GM19397 (cell line): ENCODE measurements around the gene NFATC4.
A peak's percentile ranks its signal among the peaks of the same experiment; 100 is the strongest.
"Not testable (repeated sequence)": the region's sequence is repeated elsewhere in the genome, so short reads cannot be mapped to it uniquely, and the experiment has no call there.

Source experiments
- ATAC-seq: cut with Tn5 transposase; IDR thresholded peaks from one replicate; pipeline ENCODE4 v1.9.1; 2021; ENCODE audit warnings: mild to moderate bottlenecking, moderate library complexity; ENCODE audit not compliant: unreplicated experiment

The NFATC4 gene

DNA sequence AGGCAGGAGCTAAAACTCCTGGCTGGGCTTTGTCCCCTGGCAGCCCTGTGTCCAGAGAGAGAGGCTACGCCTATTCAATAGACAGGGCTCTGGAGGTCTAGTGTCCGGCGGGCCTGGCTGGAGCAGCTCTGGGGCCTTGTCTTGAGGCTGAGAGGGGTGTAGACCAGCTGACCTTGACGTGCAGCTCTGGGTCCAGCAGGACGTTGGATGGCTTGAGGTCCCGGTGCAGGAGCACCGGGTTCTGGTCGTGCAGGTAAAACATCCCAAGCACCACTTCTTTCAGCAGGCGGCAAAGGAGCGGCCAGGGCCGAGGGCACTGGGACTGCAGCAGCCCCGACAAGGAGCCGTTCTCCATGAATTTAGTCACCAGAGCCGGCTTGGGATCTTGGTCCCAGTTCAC is 29.1 kb upstream of the NFATC4 start:
- ATAC-seq, result no peak

DNA sequence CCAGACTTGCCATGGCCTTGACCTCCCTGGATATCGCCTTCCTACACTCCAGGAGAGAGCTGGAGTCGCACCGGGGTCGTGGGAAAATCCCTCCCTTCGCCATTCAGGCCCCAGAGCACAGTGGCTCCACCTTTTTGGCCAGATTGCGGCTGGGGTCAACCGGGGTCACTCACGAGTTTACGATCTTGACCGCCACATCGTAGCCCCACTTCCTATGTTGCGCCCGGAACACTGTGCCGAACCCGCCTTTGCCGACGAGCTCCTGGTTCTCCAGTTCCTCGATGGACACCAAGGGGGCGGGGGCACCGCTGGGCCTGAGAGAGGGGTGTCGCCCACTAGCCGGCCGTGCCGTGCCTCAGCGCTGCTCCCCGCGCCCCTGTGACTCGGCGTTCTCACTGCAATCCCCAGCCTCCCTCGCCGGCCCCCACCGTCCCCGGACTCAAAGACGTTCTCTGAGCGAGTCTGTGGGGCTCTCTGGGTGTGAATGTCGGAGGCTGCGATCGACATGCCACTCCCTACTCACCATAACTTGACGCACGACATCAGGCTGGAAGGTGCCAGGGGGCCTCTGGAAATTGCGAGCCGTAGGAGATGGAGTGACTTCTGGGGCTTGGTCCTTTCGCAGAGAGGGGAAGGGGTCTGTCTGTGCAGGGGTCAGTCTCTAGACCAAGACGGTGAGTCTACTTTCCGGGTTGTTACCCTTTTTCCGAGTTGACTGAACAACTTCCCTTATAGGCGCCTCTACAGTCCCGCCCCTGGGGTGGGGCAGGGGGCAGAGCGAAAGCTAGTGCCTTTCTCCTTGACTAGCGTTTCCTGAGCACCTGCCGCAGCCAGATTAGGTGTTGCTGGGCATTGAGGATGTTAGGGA is 28.5 kb upstream of the NFATC4 start, which contains the start of gene RIPK3:
Gene RIPK3 (minus strand): TSS at position 708 of the 868 bp plus-strand sequence. CDS start 165 bp downstream, at position 543.
- ATAC-seq, result peak; percentile 84

DNA sequence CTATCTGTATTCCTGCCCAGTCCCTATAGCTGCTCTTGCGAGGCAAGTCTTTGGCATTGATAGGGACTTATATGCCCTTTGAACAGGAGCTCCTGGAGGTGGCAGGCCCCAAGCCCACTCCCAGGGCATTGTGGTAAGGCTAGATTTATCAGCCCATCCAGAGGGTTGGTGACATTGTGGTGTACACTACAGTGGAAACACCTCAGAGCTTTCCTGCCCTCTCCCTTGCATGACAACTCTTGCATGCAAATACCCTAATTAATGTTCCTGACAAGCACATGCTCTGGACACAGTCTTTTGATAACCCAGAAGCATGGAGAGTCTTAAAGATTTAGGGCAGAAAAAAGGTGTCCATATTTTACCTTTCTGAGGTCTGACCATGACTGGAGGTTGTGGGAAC is 27.4 kb upstream of the NFATC4 start:
- no peak for ATAC-seq

DNA sequence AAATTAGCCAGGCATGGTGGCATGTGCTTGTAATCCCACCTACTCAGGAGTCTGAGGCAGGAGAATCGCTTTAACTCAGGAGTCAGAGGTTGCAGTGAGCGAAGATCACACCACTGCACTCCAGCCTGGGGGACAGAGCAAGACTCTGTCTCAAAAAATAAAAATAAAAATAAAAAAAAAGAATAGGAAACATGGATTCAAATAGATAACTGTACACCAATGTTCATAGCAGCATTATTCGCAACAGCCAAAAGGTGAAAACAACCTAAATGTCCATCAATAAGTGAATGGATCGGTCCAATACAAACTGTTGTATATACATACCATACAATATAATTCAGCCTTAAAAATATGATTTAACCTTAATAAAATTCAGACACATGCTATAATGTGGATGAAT is 25.1 kb upstream of the NFATC4 start:
- no peak for ATAC-seq

DNA sequence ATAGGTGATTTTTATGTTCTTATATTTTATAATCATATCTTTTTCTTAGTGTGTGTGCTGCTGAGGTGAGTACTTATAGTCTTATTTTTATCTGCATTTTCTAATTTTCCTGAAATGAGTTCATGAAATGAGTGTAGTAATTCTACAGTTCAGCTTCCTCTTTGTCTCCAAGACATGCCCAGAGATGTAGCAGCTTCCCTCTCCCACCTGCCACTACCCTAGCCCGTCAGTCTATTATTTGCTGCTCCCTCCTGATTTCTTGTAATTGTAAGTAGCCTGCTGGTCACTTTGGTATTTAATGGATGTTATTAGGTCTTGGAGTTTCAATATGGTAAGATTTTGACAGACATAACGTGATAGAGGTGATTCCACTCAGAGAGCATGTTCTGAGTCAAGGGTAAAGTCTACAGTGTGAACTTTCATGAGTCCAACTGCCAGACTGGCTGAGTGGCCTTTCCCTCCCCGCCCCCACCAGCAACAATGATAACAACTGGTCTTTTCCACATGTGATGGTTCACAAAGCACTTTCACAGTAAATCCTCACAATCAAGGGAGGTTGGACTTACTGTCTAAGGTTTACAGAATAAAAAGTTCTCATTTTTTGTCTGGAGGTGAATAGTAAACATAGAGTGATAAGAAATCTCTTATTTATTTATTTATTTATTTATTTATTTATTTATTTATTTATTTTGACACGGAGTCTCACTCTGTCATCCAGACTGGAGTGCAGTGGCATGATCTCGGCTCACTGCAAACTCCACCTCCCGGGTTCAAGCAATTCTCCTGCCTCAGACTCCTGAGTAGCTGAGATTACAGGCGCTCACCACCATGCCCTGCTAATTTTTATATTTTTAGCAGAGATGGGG is 24.0 kb upstream of the NFATC4 start:
- no peak for ATAC-seq

DNA sequence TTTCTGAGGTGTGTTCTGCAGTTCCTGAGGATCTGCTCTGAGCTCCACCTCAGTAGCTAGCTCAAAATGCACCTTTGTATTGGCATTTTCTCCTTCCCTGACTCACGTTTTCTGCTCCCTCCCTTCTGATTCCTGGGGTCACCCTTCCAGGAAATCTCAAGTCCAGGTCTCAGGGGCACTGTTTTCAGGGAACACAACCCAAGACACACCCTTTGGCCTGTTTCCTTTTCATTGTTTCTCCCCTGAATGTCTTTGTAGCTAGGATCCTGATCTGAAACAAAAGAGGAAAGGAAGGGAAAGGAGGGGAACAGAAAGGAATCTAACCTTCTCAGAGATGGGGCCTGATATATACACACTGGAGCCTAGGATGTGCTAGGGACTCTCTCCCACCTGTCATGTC is 20.9 kb upstream of the NFATC4 start:
- ATAC-seq, result no peak

DNA sequence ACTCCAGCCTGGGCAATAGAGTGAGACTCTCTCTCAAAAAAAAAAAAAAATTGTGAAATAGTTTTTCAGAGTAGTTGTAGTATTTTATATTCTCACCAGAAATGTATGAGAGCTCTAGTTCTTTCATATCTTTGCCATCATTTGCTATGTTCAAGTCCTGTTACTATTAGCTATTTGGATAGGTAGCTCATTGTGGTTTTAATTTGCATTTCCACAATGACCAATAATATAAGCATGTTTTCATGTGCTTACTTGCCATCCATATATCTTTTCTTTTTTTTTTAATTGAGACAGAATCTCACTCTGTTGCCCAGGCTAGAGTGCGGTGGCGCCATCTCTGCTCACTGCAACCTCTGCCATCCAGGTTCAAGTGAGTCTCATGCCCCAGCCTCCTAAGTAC is 19.8 kb upstream of the NFATC4 start:
- ATAC-seq, result no peak

DNA sequence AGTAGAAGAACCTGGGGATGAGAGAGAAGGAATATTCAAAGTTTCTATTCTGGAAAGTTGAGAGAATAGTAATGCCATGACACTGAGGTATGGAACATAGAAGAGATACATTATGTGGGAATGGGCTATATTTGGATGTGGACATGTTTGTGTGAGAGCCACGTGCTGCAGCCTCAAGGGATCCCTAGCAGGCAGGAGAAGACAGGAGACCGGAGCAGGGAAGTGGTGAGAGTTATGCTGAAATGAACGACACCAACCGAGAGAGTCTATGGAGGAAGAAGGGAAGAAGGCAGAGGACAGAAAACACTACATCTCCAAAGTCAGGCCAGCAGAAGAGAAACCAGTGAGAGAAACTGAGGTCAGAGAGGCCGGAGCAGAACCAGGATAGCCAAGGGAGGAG is 18.2 kb upstream of the NFATC4 start:
- no peak for ATAC-seq

DNA sequence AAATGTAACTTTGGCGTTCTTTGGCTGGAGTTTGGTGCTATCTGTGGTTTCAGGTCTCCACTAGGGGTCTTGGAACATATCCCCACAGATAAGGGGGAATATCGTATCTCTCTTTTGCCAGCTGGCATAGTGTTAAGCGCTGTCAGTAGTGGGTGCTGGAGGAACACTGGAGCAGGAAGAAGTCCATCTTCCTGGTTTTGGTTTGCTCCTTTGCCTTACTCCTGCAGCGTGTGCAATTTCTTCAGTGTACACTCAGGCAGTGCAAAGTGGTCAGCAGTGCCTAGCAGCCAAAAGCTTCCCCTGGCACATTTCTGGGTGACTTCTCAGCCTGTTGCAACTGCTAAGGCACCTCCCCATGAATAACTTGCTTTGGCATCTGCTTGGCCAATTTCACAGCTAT is 16.5 kb upstream of the NFATC4 start:
- ATAC-seq, result no peak

DNA sequence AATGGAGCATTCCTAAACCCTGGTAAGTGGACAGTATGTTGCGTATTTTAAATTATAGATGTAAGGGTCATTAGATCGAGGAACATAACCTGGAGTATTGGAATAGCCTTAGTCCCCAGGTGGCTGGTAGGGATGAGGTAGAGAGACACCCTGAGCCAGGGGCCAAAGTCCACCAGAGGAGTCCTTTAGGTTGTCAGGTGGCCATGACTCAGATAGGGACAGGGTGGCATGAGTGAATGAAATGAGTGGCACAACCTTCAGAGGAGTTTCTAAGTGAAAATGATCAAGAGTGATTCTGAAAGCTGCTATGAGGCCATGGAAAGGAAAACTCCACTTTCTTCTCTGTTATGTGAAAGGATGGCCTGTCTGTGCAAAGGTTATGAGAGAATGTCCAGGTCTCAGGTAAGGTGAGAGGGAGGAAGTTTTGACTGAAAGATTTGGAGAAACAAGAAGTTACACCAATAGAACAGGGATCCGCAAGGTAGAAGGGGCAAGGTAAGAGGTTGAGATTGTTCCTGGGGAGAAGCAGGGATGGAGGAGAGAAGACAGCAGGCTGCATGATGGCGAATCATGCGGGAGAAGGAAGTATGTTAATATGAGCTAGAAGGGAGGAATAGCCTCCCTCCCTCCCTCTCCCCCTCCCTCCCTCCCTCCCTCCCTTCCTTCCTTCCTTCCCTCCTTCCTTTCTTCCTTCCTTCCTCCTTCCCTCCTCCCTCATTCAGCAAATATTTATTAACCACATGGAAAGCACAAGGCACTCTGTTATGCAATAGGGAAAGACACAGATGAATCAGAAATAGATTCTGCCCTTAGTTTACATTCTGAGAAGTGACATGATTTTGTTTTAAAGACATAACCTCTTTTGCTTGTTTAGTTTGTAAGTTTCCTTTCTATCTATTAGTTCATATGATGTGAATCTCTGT is 14.2 kb upstream of the NFATC4 start:
- no peak for ATAC-seq

DNA sequence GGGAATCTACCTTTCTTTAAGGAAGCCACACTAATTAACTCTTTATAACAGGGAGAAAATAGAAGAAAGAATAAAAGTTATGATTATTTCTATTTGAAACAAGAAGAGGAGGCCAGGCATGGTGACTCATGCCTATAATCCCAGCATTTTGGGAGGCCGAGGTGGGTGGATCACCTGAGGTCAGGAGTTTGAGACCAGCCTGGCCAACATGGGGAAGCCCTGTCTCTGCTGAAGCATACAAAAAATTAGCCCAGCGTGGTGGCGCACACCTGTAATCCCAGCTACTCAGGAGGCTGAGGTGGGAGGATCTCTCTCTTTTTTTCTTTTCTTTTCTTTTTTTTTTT is 13.5 kb upstream of the NFATC4 start:
- not testable (repeated sequence) for ATAC-seq

DNA sequence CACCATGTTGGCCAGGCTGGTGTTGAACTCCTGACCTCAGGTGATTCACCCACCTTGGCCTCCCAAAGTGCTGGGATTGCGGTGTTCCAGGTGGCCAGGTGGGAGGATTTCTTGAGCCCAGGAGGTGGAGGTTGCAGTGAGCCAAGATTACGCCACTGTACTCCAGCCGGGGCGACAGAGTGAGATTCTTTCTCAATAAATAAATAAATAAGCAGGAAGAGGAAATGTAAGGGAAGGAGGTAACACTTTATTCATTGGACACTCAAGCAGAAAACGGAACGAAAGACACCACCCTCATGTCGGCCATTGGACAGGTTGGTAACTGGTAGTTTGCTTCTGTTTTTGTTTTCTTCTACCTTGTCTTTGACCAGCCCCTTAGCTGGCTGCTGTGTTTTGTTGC is 13.0 kb upstream of the NFATC4 start:
- no peak for ATAC-seq

DNA sequence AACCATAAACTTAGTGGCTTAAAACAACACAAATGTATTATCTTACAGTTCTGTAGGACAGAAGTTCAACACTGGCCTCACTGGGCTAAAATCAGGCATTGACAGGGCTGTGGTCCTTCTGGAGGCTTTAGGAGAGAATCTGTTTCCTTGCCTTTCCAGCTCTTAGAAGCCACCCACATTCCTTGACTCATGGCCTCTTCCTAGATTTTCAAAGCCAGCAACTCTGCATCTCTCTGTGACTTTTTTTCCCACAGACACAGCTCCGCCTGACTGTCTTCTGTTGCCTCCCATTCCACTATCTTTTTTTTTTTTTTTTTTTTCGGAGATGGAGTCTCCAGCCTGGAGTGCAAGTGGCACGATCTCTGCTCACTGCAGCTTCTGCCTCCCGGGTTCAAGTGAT is 11.8 kb upstream of the NFATC4 start:
- ATAC-seq, result no peak

DNA sequence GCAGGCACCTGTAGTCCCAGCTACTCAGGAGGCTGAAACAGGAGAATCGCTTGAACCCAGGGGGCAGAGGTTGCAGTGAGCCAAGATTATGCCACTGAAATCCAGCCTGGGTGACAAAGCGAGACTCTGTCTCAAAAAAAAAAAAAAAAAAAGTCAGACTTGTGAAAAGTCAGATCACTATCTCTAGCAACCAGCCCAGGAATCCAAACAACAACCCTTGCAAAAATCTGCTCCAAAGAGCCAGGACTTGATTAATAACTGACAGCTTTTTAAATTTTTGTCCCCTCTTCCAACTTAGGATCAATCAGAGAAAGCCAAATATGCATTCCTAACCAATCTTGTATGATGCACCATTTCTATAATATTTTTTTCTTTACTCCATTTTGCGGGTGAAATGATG is 7.7 kb upstream of the NFATC4 start:
- no peak for ATAC-seq

DNA sequence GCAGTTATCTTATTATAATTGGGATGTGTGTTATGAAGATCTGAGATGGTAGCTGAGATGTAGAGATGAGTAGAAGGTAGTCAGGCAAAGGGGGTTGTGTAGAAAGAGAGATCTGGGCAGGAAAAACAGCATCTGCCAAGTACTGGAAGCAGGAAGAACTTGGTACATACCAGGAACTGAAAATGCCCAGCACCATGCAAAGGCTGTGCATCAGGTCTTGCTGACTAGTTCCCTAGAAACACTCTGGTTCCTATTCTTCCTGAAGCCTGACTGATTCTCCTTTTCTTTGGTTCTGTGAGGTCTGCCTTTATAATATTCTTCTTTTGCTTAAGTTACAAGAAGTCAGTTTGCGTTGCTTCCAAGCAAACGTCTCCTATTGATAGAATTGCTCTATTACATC is 6.7 kb upstream of the NFATC4 start:
- no peak for ATAC-seq

DNA sequence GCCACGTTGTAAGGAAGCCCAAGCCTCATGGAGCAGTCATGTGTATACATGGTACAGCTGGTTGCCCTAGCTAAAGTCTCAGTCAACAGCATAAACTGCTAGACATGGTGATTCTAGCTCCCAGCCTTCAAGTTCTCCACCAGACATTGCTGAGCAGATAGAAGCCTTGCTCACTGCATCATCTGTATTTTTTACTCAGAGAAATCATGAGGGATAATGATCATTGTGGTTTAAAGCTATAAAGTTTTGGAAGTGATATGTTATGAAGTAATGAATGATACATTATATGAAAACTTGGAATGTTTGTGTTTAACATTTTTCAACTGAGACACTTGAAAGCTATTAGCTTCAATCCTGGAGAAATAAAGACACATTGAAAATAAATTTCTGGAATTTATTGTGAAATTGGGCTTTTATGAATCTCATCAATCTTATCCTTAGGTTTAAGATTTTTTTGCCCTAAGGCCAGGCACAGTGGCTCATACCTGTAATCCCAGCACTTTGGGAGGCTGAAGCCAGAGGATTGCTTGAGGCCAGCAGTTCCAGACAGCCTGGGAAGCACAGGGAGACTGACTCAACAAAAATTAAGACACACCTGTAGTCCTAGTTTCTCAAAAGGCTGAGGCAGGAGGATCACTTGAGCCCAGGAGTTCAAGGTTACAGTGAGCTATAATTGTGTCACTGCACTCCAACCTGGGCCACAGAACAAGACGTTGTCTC is 5.6 kb upstream of the NFATC4 start:
- no peak for ATAC-seq

DNA sequence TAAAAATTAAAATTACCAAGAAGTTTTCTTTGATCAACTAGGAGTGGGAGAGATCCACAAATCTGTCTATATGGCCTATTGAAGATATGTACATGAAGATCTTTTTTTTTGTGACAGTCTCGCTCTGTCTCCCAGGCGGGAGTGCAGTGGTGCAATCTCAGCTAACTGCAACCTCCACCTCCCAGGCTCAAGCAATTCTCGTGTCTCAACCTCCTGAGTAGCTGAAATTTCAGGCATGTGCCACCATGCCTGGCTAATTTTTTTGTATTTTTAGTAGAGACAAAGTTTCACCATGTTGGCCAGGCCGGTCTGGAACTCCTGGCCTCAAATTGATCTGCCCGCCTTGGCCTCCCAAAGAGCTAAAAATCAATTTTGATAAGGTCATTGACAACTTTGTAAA is 4.6 kb upstream of the NFATC4 start:
- ATAC-seq, result no peak

DNA sequence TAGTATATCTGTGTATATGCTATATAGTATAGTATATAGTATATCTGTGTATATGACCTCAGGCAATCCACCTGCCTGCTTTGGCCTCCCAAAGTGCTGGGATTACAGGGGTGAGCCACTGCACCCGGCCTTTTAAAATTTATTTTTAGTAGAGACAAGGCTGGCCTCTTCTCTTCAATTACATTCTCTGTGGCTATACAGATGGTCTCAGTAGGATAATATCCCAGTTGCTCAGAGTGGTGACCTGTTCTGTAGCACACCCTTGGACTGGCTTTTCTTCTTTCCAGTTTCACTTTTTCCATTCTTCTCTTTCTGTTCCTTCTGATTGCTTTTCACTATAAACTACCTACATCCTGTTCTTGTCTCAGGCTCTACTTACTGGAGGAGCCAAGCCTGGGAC is 3.1 kb upstream of the NFATC4 start:
- ATAC-seq, result no peak

DNA sequence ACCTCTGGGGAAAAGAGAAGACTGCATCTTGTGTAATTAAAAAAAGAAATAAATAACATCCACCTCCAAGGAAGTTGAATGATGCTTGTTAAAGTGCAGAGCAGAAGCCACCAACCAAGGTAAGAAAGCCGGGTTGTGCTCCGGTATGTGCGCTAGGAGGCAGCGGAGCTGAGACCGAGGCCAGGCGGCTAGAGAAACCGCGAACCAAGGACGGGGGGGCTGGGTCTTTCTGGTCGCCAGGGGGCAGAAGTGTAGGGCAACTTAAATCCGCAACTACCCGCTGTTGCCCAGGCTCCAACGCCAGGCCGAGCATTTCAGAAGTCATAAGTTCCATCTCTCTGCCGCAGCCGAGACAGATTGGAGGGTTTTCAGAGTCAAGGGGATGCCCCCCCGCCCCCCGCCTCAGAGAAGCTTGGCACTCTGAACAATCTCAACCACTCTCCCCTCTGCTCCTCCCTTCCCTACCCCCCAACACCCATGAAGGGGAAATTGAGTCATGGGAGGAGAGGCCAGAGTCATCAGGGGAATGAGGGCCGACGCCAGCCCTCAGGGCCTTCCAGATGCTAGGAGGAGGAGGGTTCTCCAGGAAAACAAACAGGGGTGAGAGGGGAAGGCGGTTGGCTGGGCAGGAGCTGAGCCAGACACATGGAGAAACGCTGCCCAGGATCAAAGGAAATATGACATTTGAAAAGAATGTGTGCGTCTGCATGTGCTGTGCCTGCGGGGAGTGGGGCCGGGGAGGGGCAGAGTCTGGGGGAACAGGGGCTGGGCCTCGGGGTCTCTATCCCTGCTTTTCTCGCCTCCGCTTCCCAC is 2.2 kb upstream of the NFATC4 start:
- ATAC-seq, result peak; percentile 34

DNA sequence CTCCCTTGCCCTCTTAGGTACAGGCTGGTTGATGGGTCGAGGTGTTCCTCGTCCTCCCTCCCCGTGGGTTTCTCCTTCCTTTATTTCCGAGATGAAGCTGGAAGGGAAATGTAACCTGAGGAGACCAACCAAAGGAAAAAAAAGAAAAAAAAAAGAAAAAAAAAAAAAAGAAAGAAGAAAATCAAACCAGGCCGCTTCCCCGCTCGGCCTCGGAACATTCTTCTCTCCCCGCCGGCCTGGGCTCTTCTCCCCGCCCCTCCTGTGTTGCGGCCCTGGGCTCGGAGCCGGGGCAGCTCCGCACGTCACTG is 1.6 kb upstream of the NFATC4 start:
- no peak for ATAC-seq
